Suppressor macrophage (primary cell): ENCODE results near the gene TMEM219.

Experiments used
- DNase-seq, 4 experiments: peaks; one replicate each; pipeline ENCODE4 v3.0.0-alpha.2; 2020 to 2022

TMEM219 gene

DNA sequence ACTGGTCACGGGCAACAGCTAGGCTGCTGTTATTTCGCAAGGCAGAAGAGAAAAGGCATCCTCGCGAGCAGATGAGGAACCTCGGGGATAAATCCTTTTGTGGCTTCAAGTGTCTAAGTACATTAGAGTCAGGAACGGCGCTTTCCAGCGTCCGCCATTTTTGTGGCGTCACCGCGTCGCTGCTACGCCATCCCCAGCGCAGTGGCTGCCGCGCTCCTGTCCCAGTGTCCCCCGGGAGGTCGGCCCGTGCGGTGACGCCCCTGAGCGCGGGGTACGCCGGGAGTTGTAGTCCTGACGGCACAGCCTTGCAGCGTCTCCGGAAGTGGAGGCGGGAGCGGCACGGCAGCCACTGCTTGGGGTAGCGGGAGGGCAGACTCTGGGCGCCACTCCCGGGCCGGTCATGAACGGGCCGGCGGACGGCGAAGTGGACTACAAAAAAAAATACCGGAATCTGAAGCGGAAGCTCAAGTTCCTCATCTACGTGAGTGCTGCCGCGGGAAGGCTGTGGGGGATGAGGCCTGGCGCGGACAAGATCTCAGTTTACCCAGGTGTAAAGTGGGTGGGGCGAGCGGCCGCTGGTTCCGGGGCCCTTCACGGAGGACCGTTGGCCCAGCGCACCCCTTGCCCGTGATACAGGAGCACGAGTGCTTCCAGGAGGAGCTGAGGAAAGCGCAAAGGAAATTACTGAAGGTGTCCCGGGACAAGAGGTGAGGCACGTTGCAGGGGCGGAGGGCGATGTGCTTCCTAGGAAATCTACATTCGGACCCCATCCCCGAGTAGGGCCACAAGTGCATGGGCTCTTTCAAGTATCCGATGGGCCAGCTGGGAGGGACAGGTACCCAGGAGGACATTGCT lies 34.3 kb downstream of the TMEM219 start, which contains the start of gene INO80E:
TSS of gene INO80E (plus strand) at position 331 of the 855 bp plus-strand sequence. CDS start at position 401, 70 bp downstream.
- peak; percentile 99 for DNase-seq

DNA sequence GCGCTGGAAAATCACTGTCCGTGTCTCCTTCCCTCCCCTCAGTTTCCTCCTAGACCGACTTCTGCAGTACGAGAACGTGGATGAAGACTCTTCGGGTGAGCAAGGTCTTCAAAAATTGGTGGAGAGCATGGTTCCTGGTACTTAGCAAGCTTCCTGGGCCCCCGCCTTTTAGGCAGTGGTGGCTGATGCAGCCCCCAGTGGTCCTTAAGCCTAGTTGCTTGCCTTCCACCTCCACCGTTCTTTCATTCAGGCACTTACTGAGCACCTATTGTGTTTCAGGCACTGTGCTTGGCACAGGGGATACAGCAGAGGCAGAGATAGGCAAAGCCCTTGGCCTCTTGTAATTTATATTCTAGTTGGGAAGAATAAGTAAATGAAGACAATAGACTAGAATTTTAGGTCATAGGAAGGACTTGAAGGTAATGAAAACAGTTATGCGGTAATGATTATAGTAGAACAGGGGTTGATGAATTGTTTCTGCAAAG lies 34.9 kb downstream of the TMEM219 start:
- DNase-seq = peak in 2 of 4 experiments; percentile 7 to 19

DNA sequence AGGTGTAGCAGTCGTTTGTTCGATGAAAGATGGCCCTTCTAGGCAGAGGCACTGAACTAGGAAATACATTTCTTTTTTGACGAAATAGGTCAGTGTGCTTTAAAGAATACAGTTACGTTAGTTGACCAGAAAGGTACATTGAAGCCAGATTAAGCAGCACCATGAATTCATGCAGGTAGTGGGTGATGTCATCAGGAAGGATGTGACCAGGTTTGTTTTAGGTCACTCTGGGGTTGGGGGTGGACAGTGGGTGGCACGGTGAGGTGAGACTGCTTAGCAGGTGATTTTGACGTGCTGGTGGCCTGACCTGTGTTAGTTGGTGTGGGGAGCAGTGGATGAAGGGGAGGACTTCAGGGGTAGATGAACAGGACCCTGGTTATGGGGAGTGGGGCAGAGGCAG lies 37.7 kb downstream of the TMEM219 start:
- no peak for DNase-seq

DNA sequence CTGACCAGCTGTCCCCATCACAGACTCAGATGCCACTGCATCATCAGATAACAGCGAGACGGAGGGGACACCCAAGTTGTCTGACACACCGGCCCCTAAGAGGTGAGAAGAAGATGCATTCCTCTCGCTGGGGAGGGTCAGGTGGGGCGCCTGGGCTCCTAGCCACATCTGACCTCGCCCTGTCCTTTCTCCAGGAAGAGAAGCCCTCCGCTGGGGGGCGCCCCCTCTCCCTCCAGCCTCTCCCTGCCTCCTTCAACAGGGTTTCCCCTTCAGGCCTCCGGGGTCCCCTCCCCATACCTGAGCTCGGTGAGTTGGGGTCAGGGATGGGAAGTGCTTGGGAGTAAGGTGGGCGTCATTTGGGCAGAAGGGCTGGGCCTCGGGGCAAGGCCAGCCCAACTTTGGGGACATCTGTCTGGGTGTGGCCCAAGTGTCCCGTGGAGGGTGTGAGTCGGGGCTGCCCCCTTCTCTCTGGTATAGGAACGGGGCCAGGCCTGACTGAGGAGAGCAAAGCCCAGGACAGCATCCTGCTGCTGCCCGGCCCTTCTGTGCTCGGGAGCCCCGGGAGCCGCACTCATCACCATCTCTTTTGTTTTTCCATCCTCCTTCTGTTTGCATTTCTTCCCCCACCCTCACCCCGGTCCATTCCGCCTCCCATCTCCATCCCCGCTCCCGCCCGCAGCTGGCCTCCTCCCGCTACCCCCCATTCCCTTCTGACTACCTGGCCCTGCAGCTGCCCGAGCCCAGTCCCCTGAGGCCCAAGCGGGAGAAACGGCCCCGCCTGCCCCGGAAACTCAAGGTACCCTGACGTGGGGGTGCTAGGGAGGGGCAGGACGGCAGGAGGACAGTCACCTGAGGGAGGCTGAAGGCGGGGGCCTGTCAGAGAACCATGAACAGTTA lies 39.1 kb downstream of the TMEM219 start:
- no peak for DNase-seq

DNA sequence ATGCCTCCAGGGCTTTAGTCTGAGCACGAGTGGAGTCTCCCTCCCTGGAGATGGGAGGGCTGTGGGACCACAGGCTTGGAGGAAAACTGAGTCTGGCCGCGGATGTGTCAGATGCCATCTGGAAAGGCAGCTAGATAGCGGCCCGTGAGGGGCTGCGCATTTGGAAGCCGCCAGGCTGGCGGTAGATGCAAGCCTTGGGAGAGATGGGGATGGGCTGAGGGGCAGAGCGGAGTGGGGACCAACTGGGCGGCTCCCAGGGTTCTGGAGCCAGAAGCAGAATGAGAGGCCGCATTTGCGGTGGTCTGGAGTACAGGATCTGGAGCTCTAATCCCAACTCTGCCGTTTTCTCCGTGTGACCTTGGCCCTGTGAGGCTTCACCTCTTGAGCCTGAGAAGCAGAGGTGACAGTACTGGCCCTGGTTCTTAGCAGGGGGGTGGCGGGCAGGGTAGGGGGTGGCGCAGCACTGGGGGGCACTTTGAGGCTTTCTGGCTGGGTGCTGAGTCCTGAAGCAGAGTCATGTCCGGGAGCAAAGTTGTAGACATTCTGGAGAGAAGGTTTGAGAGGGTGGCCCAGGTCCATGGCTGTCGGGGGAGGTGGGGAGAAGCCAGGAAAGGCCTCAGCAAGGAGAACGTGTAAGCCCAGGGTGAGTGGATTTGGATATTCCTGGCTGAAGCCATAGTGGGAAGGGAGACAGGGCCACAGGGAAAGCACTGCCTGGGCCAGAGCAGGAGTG lies 40.9 kb downstream of the TMEM219 start:
- no peak for DNase-seq

DNA sequence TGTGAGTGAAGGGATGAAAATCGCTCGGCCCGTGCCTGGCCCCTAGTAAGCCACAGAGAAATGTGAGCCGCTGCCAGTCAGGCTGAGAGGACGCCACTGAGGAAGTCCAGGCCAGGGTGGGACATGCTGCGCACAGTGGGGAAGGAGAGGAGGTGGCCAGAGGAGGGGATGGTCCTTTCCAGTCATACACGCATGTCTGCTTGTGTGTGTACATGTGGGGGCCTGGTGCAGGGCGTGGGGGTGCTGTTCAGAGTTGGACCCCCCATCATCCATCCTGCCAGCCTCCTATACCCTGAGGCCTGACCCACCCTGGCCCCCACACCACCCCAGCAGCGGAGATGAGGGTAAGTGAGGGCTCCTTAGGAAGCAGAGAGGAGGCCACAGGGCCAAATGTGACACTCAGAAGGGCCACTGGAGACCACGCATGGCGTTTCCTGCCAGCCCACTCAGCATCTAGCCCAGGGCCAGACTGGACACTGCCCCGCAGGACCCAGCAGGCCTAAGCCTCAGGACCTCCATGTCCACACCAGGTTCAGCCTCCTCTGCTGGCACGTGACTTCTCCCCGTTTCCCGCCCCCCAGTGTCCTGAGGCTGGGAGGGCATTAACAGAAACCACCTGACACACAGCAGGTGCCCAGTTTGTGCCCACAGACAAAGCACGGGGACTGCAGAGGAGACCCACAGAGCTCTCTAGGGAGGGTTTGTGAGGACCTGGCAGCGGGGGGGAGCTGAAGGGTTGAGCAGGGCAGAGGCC lies 42.0 kb downstream of the TMEM219 start:
- no peak for DNase-seq

DNA sequence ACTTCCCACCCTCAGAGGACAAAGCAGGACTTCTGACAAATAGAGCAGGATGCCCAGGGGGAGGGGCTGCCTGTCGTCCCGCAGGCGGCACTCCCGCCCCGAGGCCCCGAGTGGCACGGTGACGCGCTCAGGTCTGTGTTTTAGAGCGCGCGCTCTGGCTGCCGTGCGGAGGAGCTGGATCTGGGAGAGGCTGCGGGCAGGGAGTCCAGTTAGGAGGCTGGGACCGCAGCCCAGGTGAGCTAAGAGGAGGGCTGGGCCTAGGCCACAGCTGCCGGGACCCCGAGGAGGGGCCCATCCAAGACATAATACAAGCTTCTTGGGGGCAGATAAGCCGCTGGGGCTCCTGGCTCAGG lies 42.5 kb downstream of the TMEM219 start:
- DNase-seq = no peak

DNA sequence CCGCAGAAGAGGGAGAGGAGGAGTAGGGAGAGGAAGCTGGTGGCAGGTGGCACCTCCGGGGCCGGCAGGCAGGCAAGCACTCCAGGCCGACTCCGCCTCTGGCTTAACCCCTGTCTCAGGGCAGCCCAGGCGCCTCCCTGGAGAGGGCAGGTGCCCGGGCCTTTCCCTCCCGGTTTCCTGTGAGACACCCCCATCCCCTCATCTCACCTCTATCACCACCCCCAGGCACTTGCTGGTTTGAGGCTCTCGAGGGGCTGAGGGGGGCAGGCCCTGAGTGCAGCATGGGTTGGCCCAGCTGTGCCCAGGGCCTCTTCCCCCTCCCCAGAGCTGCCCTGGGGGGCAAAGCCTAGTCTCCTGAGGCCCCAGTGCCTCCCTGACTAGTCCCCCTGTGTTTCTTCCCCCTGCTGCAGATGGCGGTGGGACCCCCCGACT lies 42.9 kb downstream of the TMEM219 start:
- DNase-seq = no peak

DNA sequence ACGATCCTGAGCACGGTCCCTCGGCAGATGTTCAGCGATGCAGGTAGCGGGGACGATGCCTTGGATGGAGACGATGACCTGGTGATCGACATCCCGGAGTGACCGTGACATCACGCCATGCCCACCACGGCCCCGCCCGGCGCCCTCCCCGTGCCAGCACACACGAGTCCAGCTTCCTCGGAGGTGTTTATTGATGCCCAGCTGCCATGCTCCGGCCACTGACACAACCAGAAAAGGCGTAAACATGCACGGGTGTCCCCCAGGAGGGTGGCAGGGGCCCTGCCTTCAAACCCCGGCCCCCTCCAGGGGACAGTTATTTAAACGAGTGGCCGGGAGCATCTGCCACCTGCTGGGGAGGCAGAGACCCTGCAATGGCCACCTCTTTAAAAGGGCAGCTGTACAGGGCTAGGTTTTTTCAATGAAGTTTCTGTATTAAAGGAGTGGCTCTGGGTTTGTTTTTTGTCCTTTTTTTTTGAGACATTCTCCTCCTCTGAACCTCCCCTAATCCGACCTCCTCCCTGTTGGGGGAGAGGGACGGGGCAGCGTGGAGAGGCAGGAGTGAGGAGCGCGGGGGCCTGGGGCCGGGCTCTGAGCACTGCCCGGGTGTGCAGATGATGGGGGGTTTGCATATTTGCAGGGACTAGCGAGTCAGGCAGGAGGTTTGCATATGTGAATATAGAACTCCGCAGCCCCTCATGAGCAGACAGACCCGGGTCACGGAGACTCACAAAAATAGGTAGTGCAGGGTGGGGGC lies 43.6 kb downstream of the TMEM219 start:
- peak; percentile 50 to 74 (median 66) for DNase-seq

DNA sequence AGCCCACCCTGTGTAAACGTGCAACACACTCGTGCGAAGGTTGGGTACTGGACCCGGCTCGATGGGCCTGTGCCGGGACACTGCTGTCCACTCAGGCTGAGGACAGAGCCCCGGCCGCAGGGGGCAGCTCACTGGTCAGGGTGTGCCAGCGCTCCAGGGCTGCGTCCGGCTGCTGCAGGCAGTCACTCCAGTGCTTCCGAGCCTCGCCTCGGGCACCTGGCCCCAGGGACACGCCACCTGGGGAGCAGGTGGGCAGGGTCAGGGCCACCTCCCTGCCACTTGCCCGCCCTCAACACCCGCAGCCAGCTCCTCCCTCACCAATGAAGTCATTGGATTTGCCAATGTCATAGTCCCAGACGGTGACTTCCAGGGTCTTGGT lies 44.2 kb downstream of the TMEM219 start:
- DNase-seq = no peak

DNA sequence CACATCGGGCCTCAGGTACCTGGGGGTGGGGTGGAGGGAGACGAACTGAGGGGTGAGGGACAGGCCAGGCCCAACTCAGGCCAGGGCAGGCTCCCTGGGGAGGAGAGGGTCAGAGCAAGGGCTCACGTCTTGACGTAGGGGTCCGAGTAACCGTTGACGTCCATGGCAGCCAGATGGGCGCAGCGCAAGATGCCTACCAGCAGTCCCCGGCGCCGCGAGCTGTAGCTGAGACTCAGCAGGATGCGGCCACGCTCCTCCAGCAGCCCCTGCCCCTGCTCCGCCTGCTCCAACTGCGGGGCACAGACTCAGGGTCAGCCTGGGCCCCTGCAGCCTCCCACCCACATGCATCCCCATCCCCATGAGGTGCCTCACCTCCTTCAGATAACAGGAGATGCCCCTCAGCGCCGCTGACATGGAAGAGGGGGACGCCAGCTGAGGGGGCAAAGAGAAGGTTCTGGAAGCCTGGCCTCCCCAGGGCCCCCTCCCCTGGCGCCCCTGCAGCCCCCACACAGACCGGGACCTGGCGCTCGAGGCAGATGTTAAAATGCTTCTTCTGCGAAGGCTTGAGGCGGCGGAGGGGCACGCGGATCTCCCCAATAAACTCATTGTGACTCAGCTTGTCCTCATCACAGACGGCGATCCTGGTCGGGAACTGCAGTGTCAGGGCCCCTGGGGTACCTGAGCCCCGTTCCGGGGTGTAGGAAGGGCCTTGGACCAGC lies 44.9 kb downstream of the TMEM219 start:
- no peak for DNase-seq

DNA sequence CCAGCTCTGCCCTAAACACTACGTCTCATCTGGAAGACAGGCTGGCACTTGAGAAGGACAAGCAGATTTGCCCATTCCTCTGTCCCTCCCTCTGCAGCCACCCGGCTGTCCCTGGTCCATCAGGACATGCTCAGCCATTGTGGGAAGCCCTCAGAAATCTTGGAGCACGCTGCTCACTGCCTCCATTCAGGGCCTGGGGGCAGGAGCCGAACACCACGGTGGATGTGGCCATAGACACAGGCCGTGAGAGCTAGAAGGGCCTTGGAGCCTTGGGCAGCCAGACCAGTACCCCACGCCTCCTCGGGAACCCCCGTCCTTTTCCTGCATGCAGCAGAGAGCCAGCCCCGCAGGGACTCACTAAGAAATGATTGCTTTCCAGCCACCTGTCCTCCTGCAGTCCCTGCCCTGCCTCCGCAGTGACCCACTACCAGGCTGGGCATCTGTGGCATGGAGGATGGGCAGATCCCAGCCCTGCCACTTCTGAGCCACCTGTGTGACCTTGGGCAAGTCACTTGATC lies 45.6 kb downstream of the TMEM219 start:
- no peak for DNase-seq

DNA sequence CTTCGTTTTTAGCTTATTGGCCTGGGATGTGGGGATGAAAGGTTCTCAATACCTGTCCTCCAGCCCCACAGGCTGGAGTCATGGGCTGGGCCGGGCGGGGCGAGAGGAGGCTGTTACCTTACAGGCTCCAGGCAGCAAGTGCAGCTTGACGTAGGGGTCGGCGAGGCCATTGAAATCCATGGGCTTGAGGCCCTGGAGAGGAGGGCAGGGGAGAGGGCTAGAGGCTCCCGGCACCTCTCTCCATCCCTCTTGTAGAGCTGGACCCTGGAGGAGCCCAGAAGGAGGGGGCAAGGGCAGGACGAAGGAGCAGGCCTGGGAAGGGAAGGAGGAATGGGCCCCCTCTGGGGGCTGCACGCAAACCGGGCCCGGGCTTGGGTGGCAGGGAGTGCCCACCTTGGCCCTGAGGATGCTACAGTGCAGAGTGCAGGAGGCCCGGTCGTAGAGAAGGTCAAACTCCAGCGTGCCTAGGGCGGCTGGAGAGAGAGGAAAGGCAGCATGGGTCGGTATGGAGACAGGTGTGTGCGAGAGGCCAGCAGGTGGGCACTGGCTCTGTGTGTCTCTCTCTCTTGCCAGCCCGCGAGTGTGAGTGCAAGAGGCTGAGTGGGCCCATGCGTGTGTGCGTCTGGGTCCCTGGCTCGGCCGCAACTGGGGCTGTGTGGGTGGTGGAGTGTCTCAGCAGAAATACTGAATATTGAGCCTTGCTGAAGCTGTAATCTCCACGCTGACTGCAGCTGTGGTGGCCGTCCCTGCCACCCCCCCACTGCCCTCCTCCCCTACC lies 47.4 kb downstream of the TMEM219 start:
- no peak for DNase-seq

DNA sequence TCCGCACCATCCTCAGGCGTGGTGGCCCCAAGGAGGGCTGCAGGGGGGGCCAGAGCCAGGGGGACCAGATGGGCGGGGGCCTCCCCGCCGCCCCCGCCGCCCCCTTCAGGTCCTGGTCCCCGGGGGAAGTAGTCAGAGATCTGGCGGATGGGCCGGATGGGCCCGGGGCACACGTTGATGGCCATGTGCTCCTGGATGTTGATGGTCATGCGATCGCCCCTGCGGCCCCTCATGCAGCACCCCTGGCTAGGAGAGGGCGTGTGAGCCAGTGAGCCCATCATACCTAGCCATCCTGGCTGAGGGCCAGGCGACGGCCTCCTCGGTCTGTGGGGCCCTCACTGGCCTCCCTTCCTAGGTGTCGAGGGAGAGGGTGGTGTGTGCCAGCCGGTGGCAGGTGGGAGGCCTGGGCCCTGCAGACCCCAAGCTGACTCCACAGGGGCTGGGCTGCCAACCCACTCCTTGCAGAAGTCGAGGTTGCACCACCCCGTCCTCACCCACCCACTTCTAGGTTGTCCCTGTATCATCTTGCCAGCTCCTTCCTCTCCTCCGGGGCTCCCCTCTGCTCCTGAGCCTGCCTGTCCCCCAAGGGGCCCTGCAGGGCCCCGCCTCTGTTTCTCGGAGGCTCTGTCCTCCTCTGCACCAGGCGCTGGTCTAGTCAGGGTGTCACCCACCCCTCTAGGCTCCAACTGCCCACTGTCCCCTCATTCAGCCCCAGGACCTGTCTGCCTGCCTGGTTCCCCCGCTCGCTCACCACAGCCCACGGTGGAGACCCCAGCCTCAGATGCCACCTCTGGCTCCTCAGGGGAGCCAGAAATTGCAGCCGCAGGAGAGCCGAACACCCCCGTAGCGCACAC lies 48.3 kb downstream of the TMEM219 start:
- DNase-seq = peak in 1 of 4 experiments; percentile 22

DNA sequence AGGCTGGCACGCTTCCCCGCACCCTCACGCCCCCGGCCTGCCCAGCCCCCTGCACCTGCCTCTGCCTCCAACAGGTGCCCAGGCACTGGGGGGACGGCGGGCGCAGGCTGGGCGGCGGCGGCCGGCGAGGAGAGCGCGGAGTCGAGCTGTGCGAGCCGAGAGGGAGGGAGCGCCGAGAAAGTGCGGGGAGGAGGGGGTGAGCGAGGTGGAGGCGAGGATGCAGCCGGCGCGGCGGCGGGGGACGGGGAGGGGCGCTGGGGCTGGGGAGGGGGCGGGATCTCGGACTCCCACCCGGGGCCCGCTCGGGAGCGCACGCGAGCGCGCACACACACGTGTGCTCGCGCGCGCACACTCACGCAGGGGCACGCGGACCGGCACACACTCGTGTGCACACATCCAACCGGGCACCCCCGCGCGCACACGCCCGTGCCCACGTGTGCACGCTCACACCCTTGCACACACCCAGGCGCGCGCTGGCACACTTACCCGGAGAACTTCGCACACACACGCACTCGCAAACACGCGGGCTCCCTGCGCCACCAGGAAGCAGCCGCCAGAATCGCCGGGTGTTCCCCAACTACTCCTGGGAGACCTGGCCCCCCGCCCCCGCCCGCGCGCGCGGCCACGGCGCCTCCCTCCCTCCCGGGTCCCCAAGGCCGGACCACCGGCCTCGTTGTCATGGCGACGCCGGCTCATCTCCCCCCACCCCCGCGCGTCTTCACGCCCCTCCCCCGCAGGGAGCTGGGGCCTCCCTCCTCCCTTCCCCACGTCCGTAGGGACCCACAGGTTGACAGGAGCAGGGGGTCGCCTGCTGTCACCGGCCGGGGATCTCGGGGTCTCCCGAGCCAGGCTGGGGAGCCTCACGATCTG lies 49.2 kb downstream of the TMEM219 start, which contains the start of gene DOC2A:
TSS of gene DOC2A (minus strand) at position 184 of the 870 bp plus-strand sequence. CDS start 805 bp downstream, outside the sequence.
- DNase-seq = peak in 2 of 4 experiments; percentile 28 to 50

DNA sequence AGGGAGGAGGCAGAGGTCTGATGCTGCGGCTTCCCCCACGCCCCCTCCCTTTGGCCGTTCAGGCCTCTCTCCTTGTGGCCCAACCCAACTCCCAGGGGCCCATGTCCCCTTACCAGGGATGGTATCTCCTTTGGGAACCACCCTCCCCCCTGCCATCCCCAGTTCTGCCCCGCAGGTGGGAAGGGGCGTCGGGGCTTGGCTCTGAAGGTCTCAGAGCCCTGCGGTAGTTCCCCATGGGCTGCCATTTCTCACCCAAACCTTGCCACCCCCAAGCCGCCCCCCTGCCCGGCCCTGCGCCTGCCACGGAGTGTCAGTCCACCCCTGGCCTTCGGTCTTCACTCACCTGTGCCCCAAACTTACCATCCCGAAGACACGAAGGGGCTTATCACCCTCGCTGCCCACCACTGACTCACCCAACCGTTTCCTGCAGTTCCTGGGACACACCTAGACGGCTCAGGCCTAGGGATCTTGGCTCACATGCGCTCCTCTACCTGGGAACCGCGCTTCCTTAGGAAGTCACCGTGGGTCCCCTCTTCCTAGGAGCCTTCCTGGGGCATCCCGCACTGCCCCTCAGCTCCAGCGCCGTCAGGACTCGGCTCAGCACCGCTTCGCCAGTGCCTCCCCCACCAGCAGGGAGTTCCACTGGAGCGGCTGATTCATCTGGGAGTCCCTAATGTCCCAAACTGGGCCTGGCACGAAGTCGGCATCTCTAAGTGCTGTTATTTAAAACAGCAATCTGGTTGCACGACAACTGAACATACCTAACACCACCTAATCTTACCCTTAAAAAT lies 50.0 kb downstream of the TMEM219 start:
- DNase-seq = no peak
